K562 (cell line): ENCODE results near the gene PRDX6. TPM values are rescaled to one million over a fixed set of nuclear protein-coding genes. Genes with fewer than 3 reads are reported as not detected.
A peak's percentile ranks its signal among the peaks of the same experiment; 100 is the strongest.

Experiments
- BMI1 ChIP-seq: fragments of 150-350 bp; IDR thresholded peaks from 2 replicates; pipeline ENCODE4 v1.6.1; 2014; ENCODE audit warnings: low read length
- DDX20 ChIP-seq: fragments of 450-650 bp; IDR thresholded peaks from 2 replicates; pipeline ENCODE4 v1.6.1; 2016; ENCODE audit warnings: missing genetic modification characterization, low read depth, mild to moderate bottlenecking, missing compliant biosample characterization, moderate library complexity
- GATAD2A ChIP-seq: fragments of 450-650 bp; IDR thresholded peaks from 2 replicates; pipeline ENCODE4 v1.6.1; 2017
- HNRNPL ChIP-seq: fragments of 200-400 bp; formaldehyde crosslinking; IDR thresholded peaks from 2 replicates; pipeline ENCODE4 v1.6.1; 2017; ENCODE audit warnings: low read depth, mild to moderate bottlenecking, low read length
- MAFK ChIP-seq: IDR thresholded peaks from 2 replicates; pipeline ENCODE4 v1.6.1; 2011; ENCODE audit warnings: low read length, improper control_type of control experiment
- MEF2D ChIP-seq: conservative IDR thresholded peaks from 2 replicates; pipeline ENCODE4 v1.6.1; 2016; ENCODE audit warnings: low read depth, missing genetic modification characterization, missing compliant biosample characterization
- MEIS2 ChIP-seq: fragments of 450-650 bp; IDR thresholded peaks from 2 replicates; pipeline ENCODE4 v1.6.1; 2014; ENCODE audit warnings: mild to moderate bottlenecking; ENCODE audit not compliant: partially characterized antibody
- MTA2 ChIP-seq: fragments of 450-650 bp; IDR thresholded peaks from 2 replicates; pipeline ENCODE4 v1.6.1; 2016; ENCODE audit warnings: low read depth
- MTA3 ChIP-seq: fragments of 450-650 bp; formaldehyde crosslinking; IDR thresholded peaks from 2 replicates; pipeline ENCODE4 v1.6.1; 2017; ENCODE audit warnings: mild to moderate bottlenecking, borderline replicate concordance
- NFIC ChIP-seq: fragments of 450-650 bp; IDR thresholded peaks from 2 replicates; pipeline ENCODE4 v1.6.1; 2017; ENCODE audit warnings: mild to moderate bottlenecking, inconsistent platforms
- PML ChIP-seq: IDR thresholded peaks from 2 replicates; pipeline ENCODE4 v1.6.1; 2012; ENCODE audit warnings: low read length, inconsistent platforms
- POLR2G ChIP-seq: fragments of 200-400 bp; formaldehyde crosslinking; IDR thresholded peaks from 2 replicates; pipeline ENCODE4 v1.6.1; 2017; ENCODE audit warnings: low read depth, mild to moderate bottlenecking, antibody characterized with exemption, low read length, moderate library complexity
- RBFOX2 ChIP-seq: fragments of 200-400 bp; formaldehyde crosslinking; IDR thresholded peaks from 2 replicates; pipeline ENCODE4 v1.6.1; 2017; ENCODE audit warnings: low read depth, mild to moderate bottlenecking, low read length, moderate library complexity
- RCOR1 ChIP-seq, 2 experiments: IDR thresholded peaks; 2 replicates each; pipeline ENCODE4 v1.6.1; 2012; ENCODE audit warnings: low read depth in 2 of 2, low read length in 2 of 2, borderline replicate concordance in 1 of 2, improper control_type of control experiment in 1 of 2
- SMARCA4 ChIP-seq: fragments of 450-650 bp; IDR thresholded peaks from 2 replicates; pipeline ENCODE4 v1.6.1; 2016
- SRSF7 ChIP-seq: fragments of 200-400 bp; formaldehyde crosslinking; optimal IDR thresholded peaks from 2 replicates; pipeline ENCODE3; 2017; ENCODE audit warnings: mild to moderate bottlenecking, low read depth, low read length
- TCF3 ChIP-seq: sonication (generic); formaldehyde crosslinking; IDR thresholded peaks from 2 replicates; pipeline ENCODE4 v1.4.0; 2020; ENCODE audit warnings: mild to moderate bottlenecking, missing genetic modification reagents
- TRIM24 ChIP-seq, 2 experiments: fragments of 450-650 bp; IDR thresholded peaks; 2 replicates each; pipeline ENCODE4 v1.6.1; 2016
- TRIM25 ChIP-seq: fragments of 450-650 bp; IDR thresholded peaks from 2 replicates; pipeline ENCODE4 v1.7.0; 2016; ENCODE audit warnings: borderline replicate concordance
- TSC22D4 ChIP-seq: fragments of 450-650 bp; IDR thresholded peaks from 2 replicates; pipeline ENCODE4 v1.6.1; 2016; ENCODE audit warnings: missing genetic modification characterization, missing biosample characterization, control low read depth
- XRCC5 ChIP-seq: fragments of 200-400 bp; formaldehyde crosslinking; IDR thresholded peaks from 2 replicates; pipeline ENCODE4 v1.6.1; 2017; ENCODE audit warnings: low read depth, mild to moderate bottlenecking, low read length
- ZKSCAN1 ChIP-seq: fragments of 150-350 bp; IDR thresholded peaks from 2 replicates; pipeline ENCODE4 v1.6.1; 2016; ENCODE audit warnings: low read depth, low read length
- ZNF124 ChIP-seq: sonication (generic); formaldehyde crosslinking; IDR thresholded peaks from 2 replicates; pipeline ENCODE4 v1.8.1; 2022; ENCODE audit warnings: missing genetic modification reagents
- ZNF174 ChIP-seq: fragments of 250-450 bp; sonication (Bioruptor Pico); IDR thresholded peaks from 2 replicates; pipeline ENCODE4 v1.4.0; 2020; ENCODE audit warnings: mild to moderate bottlenecking
- ZNF512 ChIP-seq: IDR thresholded peaks from 2 replicates; pipeline ENCODE4 v1.6.1; 2016; ENCODE audit warnings: missing genetic modification characterization, missing compliant biosample characterization
- polyA plus RNA-seq, 8 experiments: library from polyadenylated mRNA; depleted of rRNA in 4 of 8; stranded (reverse) in 5 of 8; unstranded in 3 of 8; fragments of >200 nt; fragmentation: Nextera tagmentation in 2 of 8; fragmentation: Illumina TruSeq in 1 of 8; extraction: Ambion mirVana in 2 of 8; extraction: Trizol in 1 of 8; gene quantifications; 2 replicates each; pipeline versions ENCODE4 v1.2.1 to v1.2.3, GENCODE V29; 2011 to 2014; ENCODE audit warnings: inconsistent platforms in 1 of 8, missing spikeins in 1 of 8
- total RNA-seq, 7 experiments: library from RNA; depleted of rRNA in 6 of 7; stranded (reverse); fragments of >200 nt in 6 of 7; fragmentation: Illumina TruSeq in 2 of 7; extraction: Trizol in 2 of 7; gene quantifications; 2 replicates each; pipeline versions ENCODE4 v1.2.1 to v1.2.3, GENCODE V29; 2011 to 2021; ENCODE audit warnings: low replicate concordance in 1 of 7

The PRDX6 gene
- total and polyA plus RNA-seq, 9 of the 15 experiments (the other 6 are each of a cell fraction or from before 2014, with no cell fraction given): 277 to 1,082 (median 610) TPM

- TF ChIP-seq TRIM25 (no peak), ZNF174 (no peak), PML (no peak), TRIM24 (IDR thresholded peaks at IDR 0.05) (peak in 1 of 2 experiments; percentile 50; a peak in 1 of 4 replicates), RBFOX2 (peak; percentile 63), MTA3 (peak; percentile 71; the same call in 1 of the 2 replicates), SMARCA4 (peak; percentile 79; the same call in 1 of the 2 replicates), TCF3 (CRISPR knock-in tag) (peak; percentile 82), ZNF512 (tag) (no peak), MEF2D (peak; percentile 82), SRSF7 (no peak), MTA2 (peak; percentile 29; the same call in 1 of the 2 replicates), BMI1 (0 out of 2 replicates have a peak, but pooled peaks have one; percentile 23), RCOR1 (IDR thresholded peaks at IDR 0.05; ENCODE audit: borderline replicate concordance in 1 of 2, low read depth in 2 of 2, low read length in 2 of 2) (peak in 1 of 2 experiments; percentile 70; a peak in 3 of 4 replicates), HNRNPL (no peak), MAFK (peak; percentile 59), TSC22D4 (tag) (no peak), POLR2G (peak; percentile 58), ZNF124 (no peak), NFIC (peak; percentile 48; the same call in 1 of the 2 replicates), XRCC5 (peak; percentile 51; the same call in 1 of the 2 replicates), ZKSCAN1 (peak; percentile 51; the same call in 1 of the 2 replicates), DDX20 (tag) (0 out of 2 replicates have a peak, but pooled peaks have one; percentile 21), GATAD2A (0 out of 2 replicates have a peak, but pooled peaks have one; percentile 26), MEIS2 (peak; percentile 38)
Observed at GRCh38 chr1:173429471-173430402, 47.4 kb upstream of the PRDX6 start (continued).
